GM18861 (cell line): Measurements from ENCODE around the gene CAMTA1.

Experiments used
- ATAC-seq: cut with Tn5 transposase; IDR thresholded peaks from one replicate; pipeline ENCODE4 v1.9.1; 2021; ENCODE audit not compliant: unreplicated experiment

Gene CAMTA1

DNA sequence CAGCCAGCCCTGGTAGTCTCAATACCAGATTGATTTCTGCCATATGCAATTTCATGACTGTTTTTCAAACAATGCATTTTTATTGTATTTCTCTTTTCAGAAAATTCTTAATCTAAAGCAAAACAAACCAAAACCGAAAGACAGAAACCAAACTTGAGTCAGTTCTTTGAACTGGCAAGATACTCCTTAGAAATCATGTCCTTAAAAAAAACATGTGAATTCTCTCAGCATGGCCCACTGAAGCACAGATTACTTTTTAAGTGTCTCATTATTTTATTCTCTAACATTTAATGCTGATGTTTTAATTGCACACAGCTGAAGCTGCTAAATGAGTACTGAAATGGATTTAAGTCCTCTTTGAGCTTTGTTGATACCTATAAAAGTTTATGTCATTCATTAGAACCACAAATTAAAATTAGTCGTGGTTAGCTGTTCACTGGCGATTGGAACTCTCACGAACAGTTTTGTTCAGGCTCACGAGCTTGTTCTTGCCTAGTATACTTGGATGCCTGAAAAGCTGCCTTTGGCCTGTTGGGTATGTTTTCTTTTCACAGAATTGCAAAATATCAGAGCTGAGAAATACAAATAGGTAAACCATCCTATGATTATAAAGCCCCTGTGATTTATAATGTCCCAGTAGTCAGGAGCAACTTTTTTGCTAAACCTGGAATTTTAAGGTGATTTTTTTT, 87.5 kb downstream of the CAMTA1 start:
- no peak for ATAC-seq

DNA sequence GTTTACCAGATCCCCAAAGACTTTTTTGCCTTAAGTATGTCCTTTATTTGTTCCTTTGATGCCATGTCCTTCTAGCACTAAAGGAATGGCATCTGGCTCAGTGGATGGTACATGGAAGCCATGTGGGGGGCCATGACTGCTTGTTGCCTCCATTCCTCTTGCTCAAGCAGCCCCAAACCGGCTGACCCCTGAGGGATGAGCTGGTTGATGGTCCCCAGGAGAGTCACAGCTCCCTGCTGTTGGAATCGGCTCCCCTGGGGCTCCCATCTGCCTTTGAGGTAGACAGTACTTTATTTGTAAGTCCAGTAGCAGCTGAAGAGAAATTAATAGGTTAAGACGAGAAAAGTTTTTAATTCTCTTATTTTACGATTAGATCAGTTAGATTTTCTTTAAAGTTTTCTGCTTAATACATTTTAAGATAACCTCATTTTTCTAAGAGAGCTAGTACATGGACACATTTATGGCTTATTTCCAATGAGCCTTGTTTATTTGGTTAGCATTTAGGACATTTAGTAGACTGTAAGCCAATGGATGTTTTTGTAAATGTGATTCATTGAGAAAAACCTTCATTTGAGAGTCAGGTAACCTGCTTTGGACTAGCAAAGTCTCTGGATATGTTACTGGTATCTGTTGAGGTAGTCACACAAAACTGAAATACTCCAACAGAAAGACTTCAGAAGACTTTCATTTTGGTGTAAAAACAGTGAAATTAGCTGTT, 88.2 kb downstream of the CAMTA1 start:
- ATAC-seq = no peak

DNA sequence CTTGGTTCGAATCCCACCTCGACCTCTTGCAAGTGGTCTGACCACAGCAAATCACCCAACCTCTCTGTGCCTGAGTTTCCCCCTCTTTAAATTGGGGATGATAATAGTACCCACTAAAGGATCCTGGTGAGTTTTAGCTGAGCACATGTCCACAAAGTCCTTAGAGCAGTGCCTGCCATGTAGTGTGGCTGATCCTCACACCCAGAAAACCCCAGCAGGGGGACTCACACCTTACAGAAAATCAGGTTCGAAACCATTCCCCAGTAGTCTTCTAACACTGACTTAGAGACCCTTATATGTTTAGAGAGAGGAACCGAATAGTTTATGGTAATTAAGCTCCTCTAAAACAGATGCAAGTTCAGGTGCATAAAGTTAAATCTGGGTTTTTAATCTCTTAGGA, 89.0 kb downstream of the CAMTA1 start:
- ATAC-seq = no peak

DNA sequence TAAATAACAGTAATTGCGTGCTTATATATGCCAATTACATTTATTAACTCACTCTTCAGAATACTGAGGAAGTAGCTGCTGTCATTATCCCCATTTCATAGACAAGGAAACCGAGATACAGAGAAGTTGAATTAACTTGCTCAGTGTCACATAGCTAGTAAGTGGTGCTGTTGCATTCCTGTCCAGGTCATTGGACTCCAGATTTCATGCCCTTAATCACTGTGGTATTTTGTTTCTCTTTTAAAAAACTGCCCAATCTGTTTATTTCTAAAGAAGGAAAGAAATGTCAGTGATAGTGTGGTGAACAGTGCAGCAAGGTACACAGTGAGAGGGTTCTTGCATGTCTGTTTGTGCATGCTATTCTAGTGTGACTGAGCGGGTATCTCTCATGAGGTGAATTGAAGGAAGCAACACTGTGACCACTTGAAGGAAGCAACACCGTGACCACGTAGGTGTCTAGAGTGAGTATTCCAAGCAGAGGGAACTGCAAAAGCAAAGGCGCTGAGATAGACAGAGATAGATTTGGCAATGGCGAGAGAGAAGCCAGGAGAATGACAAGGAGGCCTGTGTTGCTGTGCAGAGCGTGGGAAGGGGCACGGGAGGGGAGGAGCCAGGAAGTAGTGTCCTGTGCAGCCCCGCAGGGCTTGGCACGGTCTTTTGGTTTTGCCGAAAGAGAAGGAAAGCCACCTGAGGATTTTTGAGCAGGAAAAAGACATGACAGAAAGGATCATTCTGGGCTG, 95.9 kb downstream of the CAMTA1 start:
- no peak for ATAC-seq

DNA sequence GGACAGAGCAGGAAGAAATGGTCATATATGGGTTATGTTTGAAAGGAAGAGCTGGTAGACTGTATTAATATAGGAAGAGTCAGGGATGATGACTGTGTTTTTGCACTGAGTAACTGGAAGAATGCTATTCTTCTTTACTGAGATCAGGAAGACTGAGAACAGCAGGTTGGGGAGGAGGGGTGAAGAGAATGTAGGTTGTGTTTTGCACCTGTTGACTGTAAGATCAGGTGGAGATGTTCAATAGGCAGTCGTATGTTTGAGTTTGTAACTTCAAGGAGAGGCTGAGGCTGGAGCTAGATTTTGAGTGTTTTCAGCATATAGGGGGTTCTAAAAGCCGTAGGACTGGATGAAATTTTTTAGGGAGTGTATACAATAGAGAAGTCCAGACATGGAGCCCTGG, 97.2 kb downstream of the CAMTA1 start:
- ATAC-seq = no peak

DNA sequence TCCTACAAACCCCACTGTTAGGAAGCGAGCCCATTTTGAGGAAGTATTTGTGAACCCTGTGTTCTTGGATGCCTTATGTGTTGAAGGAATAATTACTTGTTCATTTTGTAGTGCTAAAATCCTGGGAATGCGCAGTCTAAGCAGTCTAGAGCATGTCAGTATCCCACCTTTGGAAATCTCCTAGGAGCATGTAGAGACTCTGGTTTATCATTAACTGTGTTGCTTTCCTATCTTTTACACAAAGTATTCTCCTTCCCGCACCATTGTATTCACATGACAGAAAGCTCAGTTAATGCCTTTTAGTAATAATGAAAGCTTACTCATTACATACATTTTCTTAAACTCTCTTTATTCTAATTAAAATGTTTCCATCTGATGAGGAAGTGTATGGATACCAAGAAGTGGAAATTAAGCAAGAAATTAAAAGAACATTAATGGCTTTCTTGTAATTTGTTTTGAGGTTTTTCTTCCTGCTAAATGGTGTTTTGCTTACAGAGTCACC, 99.4 kb downstream of the CAMTA1 start:
- ATAC-seq = no peak

DNA sequence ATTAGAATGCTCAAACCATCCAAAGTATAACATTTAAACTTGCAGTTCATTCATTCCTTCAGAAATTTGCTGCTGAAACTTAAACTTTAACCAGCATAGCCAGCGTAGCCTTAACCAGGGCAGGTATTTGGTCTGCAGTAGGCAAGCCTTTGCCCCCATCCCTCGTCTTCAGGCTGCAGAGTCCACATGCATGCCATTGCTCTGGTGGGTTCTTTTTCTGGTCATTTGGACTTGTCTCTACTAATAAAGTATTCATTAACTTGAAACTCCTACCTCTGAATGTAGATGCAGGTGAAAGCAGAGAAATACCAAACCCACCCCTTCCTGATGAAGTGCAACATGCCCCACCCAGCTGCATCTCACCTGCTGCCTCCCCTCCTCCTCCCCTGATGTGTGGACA, 100.2 kb downstream of the CAMTA1 start:
- ATAC-seq = no peak

DNA sequence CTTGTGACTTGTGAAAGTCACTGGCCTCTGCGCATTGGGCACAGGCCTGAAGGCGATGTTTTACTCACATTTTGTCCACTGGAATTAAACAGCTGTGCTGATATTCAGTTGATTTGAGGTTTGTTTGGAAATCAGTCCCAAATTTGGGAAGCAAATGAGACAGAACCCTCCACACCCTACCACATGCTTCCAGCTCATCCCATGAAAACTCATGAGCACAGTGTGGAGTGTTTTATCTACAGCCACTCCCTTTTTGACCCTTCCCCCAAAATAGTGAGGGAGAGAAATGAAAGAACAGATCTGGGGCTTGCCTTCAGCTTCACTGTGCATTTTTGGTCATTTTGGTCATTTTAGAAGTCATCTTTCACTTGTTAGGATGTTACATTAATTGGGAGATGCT, 101.3 kb downstream of the CAMTA1 start:
- ATAC-seq = no peak

DNA sequence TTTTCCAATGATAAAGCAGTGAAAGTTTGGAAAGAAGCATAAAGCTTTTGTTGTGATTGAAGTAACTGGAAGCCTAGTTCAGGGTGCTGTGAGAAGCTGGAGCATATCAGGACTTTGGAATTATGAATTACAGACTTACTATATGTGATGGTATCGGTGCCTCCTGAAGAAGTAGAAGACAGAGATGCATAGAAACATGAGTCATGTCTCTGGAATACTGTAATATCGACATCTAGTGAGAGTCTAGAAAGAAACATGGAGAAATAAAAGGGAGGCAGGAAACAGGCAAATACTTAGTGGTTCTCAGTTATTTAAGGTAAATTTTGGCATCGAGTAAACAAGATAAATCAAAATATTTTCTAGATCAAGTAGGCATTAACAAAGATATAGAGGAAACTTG, 103.0 kb downstream of the CAMTA1 start:
- ATAC-seq = no peak

DNA sequence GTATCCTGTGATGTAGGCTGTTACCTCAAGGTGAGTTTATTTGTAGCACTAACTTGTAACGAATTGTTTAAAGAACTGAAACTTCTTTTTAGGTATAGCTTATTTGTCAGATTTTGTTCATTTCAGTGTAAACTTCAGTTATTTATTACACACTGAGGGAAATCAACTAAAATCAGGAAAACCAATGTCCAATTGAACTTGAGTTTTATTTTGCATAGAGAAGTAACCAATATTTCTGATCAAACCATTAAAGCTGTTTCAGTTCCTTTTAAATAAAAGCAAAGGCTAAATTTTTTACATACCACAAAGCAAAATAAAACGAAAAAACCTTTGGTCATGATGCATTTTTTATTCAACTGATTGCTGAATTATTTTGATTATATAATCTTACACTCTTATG, 103.6 kb downstream of the CAMTA1 start:
- no peak for ATAC-seq

DNA sequence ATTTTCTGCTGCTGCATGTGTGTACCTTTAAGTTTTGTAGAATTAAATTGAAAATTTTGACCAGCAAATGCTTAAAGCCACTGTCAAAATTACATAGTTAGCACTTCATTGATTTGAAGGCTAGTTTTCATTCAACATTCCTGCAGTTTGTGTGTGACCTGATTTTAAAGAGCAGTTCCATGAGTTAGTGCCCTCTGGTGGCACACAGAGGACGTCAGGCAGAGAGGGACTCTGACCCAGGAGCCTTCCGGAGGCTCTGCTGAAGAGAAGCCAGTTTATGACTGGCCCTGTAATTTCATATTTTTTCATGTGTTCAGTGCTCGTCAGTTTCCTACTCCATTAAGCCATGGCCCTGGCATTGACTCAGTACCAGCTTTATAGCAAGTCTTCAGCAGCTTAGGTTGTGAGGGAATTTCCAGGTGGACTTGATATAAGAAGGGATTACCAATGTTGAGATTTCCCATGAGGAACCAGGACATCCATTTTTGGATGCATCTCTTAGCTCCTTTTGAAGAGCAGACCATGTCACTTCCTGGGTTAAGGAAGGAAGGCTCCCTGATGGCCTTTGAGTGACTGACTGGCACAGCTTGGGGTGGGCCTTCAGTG, 104.7 kb downstream of the CAMTA1 start:
- ATAC-seq = no peak

DNA sequence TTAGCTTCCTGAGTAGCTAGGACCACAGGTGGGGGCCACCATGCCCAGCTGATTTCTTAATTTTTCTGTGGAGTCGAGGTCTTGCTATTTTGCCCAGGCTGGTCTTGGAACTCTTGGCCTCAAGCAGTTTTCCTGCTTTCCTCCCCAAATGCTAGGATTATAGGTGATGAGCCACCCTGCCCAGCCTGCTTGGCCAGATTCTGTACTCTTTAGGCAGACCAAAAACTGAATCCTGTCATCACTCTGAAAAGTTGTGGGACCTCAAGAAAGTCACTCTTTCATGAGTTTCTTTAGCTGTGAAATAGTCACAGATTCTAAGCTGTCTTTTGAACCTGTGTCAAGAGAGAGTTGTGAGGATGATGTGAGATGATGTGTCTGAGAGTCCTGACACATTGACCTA, 105.4 kb downstream of the CAMTA1 start:
- no peak for ATAC-seq

DNA sequence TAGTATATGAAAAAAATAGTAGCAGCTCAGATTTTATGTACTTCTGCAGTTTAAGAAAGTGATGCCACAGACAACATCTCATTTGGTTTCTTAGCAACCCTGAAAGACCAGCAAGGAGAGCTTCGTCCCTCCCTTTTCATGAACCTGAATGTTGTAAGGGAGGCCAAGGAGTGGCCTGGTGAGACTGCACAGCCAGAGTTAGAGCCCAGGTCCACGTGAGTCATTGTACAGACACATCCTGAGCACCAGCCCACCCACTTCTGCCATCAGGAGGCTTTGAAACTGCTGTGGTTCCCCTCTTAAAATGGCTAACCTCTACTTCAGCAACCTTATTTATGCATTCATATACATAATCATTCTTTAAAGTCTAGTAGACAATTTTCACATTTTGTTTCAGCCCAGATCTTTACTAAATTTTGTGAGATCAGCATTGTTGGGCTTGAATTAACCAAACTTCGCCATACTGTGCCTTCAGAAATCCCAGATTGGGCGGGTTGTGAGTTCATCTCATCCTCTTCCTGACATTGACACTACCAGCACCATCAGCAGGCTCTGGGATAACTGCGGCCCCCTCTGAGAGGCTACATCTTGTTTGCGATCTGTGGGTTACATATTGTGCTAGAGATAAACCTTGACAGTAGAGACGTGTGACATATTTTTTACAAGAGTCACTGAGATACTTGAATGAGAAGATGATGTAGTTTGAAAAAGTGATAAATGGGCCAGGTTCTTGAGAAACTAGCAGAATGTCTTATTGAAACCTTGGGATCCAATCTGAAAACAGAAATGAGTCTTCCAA, 106.7 kb downstream of the CAMTA1 start:
- no peak for ATAC-seq

DNA sequence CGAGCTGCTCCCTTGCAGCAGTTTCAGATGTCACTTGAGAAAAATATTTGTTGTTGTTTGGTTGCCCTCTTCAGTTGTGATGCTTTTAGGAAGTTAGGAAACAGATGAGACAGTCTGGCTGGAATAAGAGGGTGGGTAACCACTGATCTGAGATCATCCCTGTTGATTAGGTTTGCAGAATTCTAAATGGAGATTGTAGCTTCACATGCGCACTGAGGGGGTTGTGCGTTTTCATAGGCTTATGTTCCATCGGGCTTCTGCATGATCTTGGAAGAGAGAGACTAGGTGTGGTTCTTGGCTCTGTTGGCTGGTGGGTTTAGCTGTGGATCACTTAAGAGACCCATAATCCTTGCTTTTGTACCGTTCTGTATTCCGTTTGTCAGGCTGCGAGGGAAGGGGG, 108.1 kb downstream of the CAMTA1 start:
- ATAC-seq = no peak

DNA sequence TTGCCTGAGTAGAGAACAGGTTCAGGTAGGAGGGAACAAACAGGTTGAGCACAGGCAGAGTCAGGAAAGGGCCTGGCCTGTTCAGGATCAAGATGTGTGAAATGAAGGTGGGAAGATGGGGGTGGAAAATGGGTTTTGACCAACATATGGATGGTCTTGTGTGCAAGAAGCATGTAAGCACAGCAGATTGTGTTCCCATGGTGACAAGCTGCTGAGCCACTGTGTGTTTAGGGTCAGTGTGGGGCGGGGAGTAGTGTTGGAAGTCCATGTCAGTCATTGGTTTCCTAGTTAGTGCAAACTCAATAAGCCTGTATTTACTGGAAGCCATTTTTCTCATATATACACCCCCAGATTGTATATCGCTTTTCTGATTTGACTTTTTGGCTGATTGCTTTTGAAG, 111.9 kb downstream of the CAMTA1 start:
- no peak for ATAC-seq

DNA sequence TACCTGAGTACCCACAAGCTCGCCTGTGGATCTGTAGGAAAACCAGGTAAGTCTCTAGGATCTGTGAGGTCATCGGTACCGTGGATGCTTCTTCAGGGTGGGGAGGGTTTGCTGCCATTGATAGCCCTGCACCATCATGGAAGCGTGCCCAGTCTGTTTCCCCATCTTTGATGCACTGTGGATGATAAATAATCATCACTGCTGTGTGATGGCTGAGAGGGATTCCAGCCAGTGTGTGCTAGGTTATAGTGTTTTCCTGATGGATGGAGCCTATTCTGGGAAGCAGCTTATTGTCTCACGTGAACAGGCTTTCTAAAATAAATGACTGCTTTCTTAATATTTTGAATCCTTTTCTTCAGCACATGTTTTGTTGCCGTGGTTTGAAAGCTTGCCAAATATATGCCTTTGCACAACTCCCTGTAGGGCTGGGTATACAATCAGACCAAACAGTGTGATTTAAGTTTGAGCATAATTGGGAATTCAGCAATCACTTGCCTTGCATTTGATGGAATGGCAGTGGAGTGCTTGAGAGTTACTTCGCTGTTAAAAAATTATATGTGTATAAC, 113.8 kb downstream of the CAMTA1 start:
- no peak for ATAC-seq

DNA sequence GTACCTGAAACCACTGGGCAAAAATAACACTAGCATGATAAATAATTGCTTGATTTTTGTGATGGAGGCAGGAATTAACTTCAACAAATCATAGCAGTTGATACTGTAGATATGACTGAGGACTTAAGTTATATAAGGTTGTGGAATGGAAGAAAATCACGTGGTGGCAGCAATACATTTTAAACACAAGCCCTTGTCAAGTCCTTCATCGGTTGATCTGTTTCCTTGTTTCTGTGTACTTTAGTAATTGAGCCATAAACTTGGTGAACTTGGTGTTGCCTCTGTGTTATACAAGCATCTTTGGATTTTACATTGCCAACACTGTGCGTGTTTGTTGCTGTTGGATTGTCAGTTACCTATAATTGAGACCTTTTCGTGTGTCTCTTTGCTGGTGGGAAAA, 114.4 kb downstream of the CAMTA1 start:
- ATAC-seq = no peak

DNA sequence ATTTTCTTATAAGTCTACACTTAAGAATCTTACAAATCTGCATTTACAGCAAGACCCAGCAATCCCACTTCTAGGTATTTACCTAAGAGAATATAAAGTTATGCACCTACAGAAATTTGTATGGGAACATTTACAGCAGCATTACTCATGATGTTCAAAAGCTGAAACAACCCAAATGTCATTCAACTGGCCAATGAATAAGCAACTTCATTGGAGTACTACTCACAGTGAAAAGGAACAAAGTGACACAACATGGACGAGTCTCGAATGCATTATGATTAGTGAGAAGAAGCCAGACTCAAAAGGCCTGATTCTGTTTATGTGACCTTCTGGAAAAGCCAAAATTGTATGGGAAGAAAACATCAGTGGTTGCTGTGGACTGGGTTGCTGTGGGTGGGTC, 116.9 kb downstream of the CAMTA1 start:
- ATAC-seq = no peak

DNA sequence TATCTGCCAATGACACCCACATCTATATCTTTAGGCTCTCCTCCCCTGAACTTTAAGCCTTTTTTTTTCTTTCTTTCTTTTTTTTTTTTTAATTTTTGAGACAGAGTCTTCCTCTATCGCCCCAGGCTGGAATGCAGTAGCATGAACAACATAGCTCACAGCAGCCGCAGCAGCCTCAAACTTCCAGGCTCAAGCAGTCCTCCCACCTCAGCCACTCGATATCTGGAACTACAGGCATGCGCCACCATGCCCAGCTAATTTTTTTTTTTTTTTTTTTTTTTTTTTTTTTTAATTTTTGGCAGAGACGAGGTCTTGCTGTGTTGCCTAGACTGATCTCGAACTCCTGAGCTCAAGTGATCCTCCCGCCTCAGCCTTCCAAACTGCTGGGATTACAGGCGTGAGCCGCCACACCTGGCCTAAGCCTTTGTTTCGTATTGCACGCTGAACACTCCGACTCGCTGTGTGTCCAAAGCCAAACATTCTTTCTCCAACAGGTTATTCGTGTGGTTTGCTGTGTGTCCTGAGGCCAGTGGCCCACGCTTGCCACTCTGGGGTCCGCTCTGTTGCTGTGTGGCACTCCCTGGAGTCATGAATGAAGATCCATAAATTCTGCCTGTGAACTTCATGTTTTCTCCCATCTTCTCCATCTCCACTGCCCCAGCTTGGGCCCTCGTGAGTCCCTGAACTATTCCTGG, 119.4 kb downstream of the CAMTA1 start:
- ATAC-seq = no peak

DNA sequence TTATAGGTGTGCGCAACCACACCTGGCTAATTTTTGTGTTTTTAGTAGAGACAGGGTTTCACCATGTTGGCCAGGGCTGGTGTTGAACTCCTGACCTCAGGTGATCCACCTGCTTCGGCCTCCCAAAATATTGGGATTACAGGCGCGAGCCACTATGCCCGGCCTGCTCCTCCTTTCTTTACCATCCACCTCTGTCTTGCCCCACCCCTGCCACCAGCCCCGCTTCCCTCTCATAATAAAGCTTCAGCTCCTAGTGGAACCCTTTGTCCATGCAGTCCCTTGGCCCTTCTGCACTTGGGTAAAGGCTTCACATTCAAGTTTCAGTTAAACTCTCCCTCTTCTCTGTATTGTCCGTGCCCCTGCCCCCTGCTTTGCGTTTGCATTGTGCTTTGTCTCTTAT, 120.1 kb downstream of the CAMTA1 start:
- no peak for ATAC-seq
